ENCODE measurements around the gene ESCO1. TPM values are rescaled to one million over a fixed set of nuclear protein-coding genes. Genes with fewer than 3 reads are reported as not detected.

Gene ESCO1
- total and polyA plus RNA-seq, 5 experiments from 2014 or later, result 5.7 to 33.0 (median 9.0) TPM

Other genes with a start within 250 kb of the ESCO1 start
- 10 to 100 TPM; 30.1 to 31.3 TPM for gene SNRPD1, start 11.6 kb upstream of the ESCO1 start, total RNA-seq
- 10 to 100 TPM; 70.1 to 83.6 (median 78.5) TPM for gene SNRPD1, start 11.6 kb upstream of the ESCO1 start, polyA plus RNA-seq
- 10 to 100 TPM; 50.4 to 52.0 TPM for gene ABHD3, start 104.1 kb upstream of the ESCO1 start, total RNA-seq
- 10 to 100 TPM; 16.2 to 20.7 (median 19.7) TPM for gene ABHD3, start 104.1 kb upstream of the ESCO1 start, polyA plus RNA-seq
- 10 to 100 TPM; 19.8 to 21.5 TPM for gene MIB1, start 140.1 kb upstream of the ESCO1 start, total RNA-seq
- gene MIB1, start 140.1 kb upstream of the ESCO1 start, polyA plus RNA-seq, result 1 to 10 TPM; 3.8 to 7.1 (median 3.9) TPM